H1 (cell line): ENCODE data around the gene ABCG1.

Experiments used
- CTCF ChIP-seq, 3 experiments: IDR thresholded peaks; 1 replicate in 2 of 3; 2 replicates in 1 of 3; pipeline versions ENCODE4 v1.5.1 to v1.6.1; 2011; ENCODE audit warnings: low read length in 3 of 3, mild to moderate bottlenecking in 3 of 3, inconsistent platforms in 2 of 3, low read depth in 1 of 3, moderate library complexity in 1 of 3; ENCODE audit not compliant: insufficient read depth in 1 of 3; ENCODE audit errors: control extremely low read depth in 1 of 3
- EZH2 ChIP-seq: fragments of 200-600 bp; sonication (generic); IDR thresholded peaks from 2 replicates; pipeline ENCODE4 v1.7.1; 2012; ENCODE audit warnings: low read depth, mild to moderate bottlenecking, moderate library complexity, low read length, inconsistent platforms; ENCODE audit not compliant: severe bottlenecking

GRCh38 chr21:42183374-42184266, 35.3 kb upstream of the ABCG1 start:
- TF ChIP-seq CTCF (IDR thresholded peaks at IDR 0.05; ENCODE audit: control extremely low read depth in 1 of 3, insufficient read depth in 1 of 3, low read depth in 1 of 3, low read length in 3 of 3) (no peak), EZH2 (no peak)
